Breast epithelium (tissue), 4 donors: ENCODE results near the gene CBL. TPM values are rescaled to one million over a fixed set of nuclear protein-coding genes. Genes with fewer than 3 reads are reported as not detected.

Source experiments
- DNase-seq, 2 donors: peaks; one replicate each; pipeline ENCODE4 v3.0.0-alpha.2; 2019; ENCODE audit warnings: low spot score in 2 of 2
- H3K27ac ChIP-seq, 2 donors: fragments of 200-600 bp; sonication (generic) in 1 of 2; one replicate each; pipeline ENCODE4 v1.5.1; 2016 to 2019; ENCODE audit warnings: mild to moderate bottlenecking in 1 of 2
- H3K27me3 ChIP-seq, 2 donors: fragments of 200-600 bp; sonication (generic) in 1 of 2; one replicate each; pipeline versions ENCODE4 v1.5.1 to v1.6.0; 2017 to 2019; ENCODE audit warnings: control low read depth in 1 of 2, mild to moderate bottlenecking in 1 of 2
- H3K36me3 ChIP-seq: fragments of 200-600 bp; one replicate; pipeline ENCODE4 v1.5.1; 2019
- H3K4me1 ChIP-seq, 2 donors: fragments of 200-600 bp; sonication (generic); one replicate each; pipeline ENCODE4 v1.5.1; 2016 to 2019; ENCODE audit warnings: control low read depth in 1 of 2
- H3K4me3 ChIP-seq, 3 donors: fragments of 200-600 bp; sonication (generic); 1 replicate in 2 of 3; 2 replicates in 1 of 3; pipeline ENCODE4 v1.5.1; 2016 to 2019; ENCODE audit warnings: mild to moderate bottlenecking in 3 of 3, moderate library complexity in 2 of 3
- H3K9me3 ChIP-seq, 2 donors: fragments of 200-600 bp; sonication (generic) in 1 of 2; one replicate each; pipeline ENCODE4 v1.5.1; 2016 to 2019; ENCODE audit warnings: control low read depth in 1 of 2
- CTCF ChIP-seq, 3 donors: fragments of 450-650 bp; IDR thresholded peaks; one replicate each; pipeline ENCODE4 v1.5.1; 2016 to 2017; ENCODE audit warnings: antibody characterized with exemption in 3 of 3, mild to moderate bottlenecking in 3 of 3, moderate library complexity in 3 of 3
- POLR2A ChIP-seq: fragments of 450-650 bp; IDR thresholded peaks from one replicate; pipeline ENCODE4 v1.6.1; 2016; ENCODE audit warnings: antibody characterized with exemption, mild to moderate bottlenecking, moderate library complexity
- POLR2AphosphoS5 ChIP-seq, 3 donors: sonication (generic); formaldehyde crosslinking; IDR thresholded peaks; one replicate each; pipeline ENCODE4 v1.6.1; 2017; ENCODE audit warnings: antibody characterized with exemption in 3 of 3
- intact Hi-C: fragments of 100-400 bp; cut with DNase I; formaldehyde crosslinking; loops from one replicate; pipeline ENCODE4 v1.15.1; 2023; ENCODE audit warnings: low total_unique reads
- total RNA-seq, 3 donors: library from RNA; depleted of rRNA; stranded (reverse); fragments of >200 nt; gene quantifications; one replicate each; pipeline ENCODE4 v1.1.0, GENCODE V29; 2016

CBL gene
- total RNA-seq, 3 donors from 2014 or later = 13.1 to 17.0 (median 14.3) TPM

GRCh38 chr11:119297938-119298337 lies 91.8 kb downstream of the CBL start:
- Histone ChIP-seq H3K4me1 (peaks cover 0 to 8% of the 10 kb centered on the region in 2 donors), H3K4me3 (no peak overlapping the region), H3K36me3 (no peaks in the 10 kb centered on the region), H3K27me3 (no peaks in the 10 kb centered on the region), H3K27ac (peak overlapping the region; percentile 54 to 68), H3K9me3 (no peaks in the 10 kb centered on the region)
- peak in 1 of 2 donors; percentile 8 for DNase-seq
- intact Hi-C loops = no loop called here
- TF ChIP-seq CTCF (IDR thresholded peaks at IDR 0.05) = no peak
- TF ChIP-seq POLR2AphosphoS5 (IDR thresholded peaks at IDR 0.05) = no peak
- no peak for TF ChIP-seq POLR2A

DNA sequence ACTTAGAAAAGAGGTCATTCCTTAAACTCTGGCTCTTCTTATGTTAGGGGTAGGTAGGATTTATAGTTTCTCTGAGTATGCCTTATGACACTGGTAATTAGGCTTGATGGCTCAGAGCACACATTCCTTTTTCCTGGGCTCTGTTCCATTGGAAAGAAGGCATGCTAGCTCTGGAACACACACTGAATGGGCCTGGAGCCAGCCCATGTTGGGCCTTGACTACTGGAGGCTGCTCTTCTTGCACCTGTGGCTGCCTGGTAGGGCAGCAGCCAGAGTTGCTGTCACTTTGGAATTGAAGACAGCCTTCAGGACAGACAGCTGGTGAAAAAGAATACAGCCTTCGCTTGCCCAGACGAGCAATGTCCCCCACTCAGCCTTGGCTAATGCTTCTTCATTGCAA lies 92.6 kb downstream of the CBL start:
- Histone ChIP-seq H3K27ac (peak overlapping the region in 1 of 2 donors; percentile 68), H3K36me3 (no peaks in the 10 kb centered on the region), H3K4me1 (peaks cover 0 to 8% of the 10 kb centered on the region in 2 donors), H3K27me3 (no peaks in the 10 kb centered on the region), H3K4me3 (no peak overlapping the region), H3K9me3 (no peaks in the 10 kb centered on the region)
- intact Hi-C loops = no loop called here
- peak in 1 of 2 donors; percentile 63 for DNase-seq
- TF ChIP-seq POLR2A (no peak), CTCF (IDR thresholded peaks at IDR 0.05) (no peak), POLR2AphosphoS5 (IDR thresholded peaks at IDR 0.05) (no peak)

DNA sequence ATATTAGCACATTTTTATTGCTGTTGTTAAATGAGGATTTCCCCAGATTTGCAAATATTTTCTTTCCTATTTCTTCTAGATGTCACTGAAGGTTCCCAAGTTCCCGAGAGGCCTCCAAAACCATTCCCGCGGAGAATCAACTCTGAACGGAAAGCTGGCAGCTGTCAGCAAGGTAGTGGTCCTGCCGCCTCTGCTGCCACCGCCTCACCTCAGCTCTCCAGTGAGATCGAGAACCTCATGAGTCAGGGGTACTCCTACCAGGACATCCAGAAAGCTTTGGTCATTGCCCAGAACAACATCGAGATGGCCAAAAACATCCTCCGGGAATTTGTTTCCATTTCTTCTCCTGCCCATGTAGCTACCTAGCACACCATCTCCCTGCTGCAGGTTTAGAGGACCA lies 93.3 kb downstream of the CBL start:
- Histone ChIP-seq H3K27me3 (no peaks in the 10 kb centered on the region), H3K36me3 (no peaks in the 10 kb centered on the region), H3K9me3 (no peaks in the 10 kb centered on the region), H3K4me1 (peaks cover 0 to 8% of the 10 kb centered on the region in 2 donors), H3K27ac (peak overlapping the region in 1 of 2 donors; percentile 26), H3K4me3 (no peak overlapping the region)
- intact Hi-C loops = no loop called here
- DNase-seq = no peak
- TF ChIP-seq POLR2AphosphoS5 (IDR thresholded peaks at IDR 0.05) (no peak), CTCF (IDR thresholded peaks at IDR 0.05) (no peak), POLR2A (no peak)

- Histone ChIP-seq H3K27ac (peak overlapping the region; percentile 13 to 26), H3K27me3 (no peaks in the 10 kb centered on the region), H3K4me3 (no peak overlapping the region), H3K9me3 (no peaks in the 10 kb centered on the region), H3K4me1 (peaks cover 0 to 8% of the 10 kb centered on the region in 2 donors), H3K36me3 (no peaks in the 10 kb centered on the region)
- no peak for TF ChIP-seq CTCF (IDR thresholded peaks at IDR 0.05)
- TF ChIP-seq POLR2A = no peak
- no peak for TF ChIP-seq POLR2AphosphoS5 (IDR thresholded peaks at IDR 0.05)
- intact Hi-C loops = no loop called here
- DNase-seq = no peak
Observed at GRCh38 chr11:119300198-119300964, 94.2 kb downstream of the CBL start.

- DNase-seq = peak in 1 of 2 donors; percentile 1
- Histone ChIP-seq H3K36me3 (no peaks in the 10 kb centered on the region), H3K4me3 (no peak overlapping the region), H3K9me3 (no peaks in the 10 kb centered on the region), H3K4me1 (peaks cover 0 to 7% of the 10 kb centered on the region in 2 donors), H3K27me3 (no peaks in the 10 kb centered on the region), H3K27ac (no peak overlapping the region)
- intact Hi-C loops = no loop called here
- TF ChIP-seq POLR2AphosphoS5 (IDR thresholded peaks at IDR 0.05) = no peak
- no peak for TF ChIP-seq POLR2A
- TF ChIP-seq CTCF (IDR thresholded peaks at IDR 0.05) = no peak
Observed at GRCh38 chr11:119303227-119303718, 97.1 kb downstream of the CBL start.
